GM23338 (cell line): ENCODE results near the gene GTPBP8.

Experiments used
- CREB1 ChIP-seq: fragments of 250-450 bp; sonication (Bioruptor Pico); IDR thresholded peaks from 2 replicates; pipeline ENCODE4 v1.5.0; 2020; ENCODE audit warnings: low read depth, mild to moderate bottlenecking, moderate library complexity
- EZH2 ChIP-seq: fragments of 200-600 bp; sonication (generic); IDR thresholded peaks from one replicate; pipeline ENCODE4 v1.8.0; 2017; ENCODE audit warnings: antibody characterized with exemption, mild to moderate bottlenecking, low read depth; ENCODE audit not compliant: unreplicated experiment
- EZH2phosphoT487 ChIP-seq: fragments of 200-600 bp; sonication (generic); IDR thresholded peaks from one replicate; pipeline ENCODE4 v1.8.1; 2018; ENCODE audit warnings: antibody characterized with exemption; ENCODE audit not compliant: unreplicated experiment
- POLR2AphosphoS5 ChIP-seq: IDR thresholded peaks from 2 replicates; pipeline ENCODE4 v1.6.1; 2016; ENCODE audit warnings: antibody characterized with exemption, low read depth
- TF ChIP-seq, protein P1 (sequence below), 2 experiments: fragments of 200-600 bp in 1 of 2; sonication (generic) in 1 of 2; conservative IDR thresholded peaks; 2 replicates each; pipeline versions ENCODE4 v1.5.1 to v1.6.1; 2016 to 2017; ENCODE audit warnings: antibody characterized with exemption in 2 of 2, low read depth in 2 of 2, mild to moderate bottlenecking in 2 of 2, moderate library complexity in 1 of 2
- TF ChIP-seq, protein P2 (sequence below): IDR thresholded peaks from one replicate; pipeline ENCODE4 v1.6.1; 2018; ENCODE audit warnings: antibody characterized with exemption; ENCODE audit not compliant: unreplicated experiment
- TF ChIP-seq, protein P3 (sequence below): IDR thresholded peaks from 2 replicates; pipeline ENCODE4 v1.6.1; 2016; ENCODE audit warnings: antibody characterized with exemption

DNA sequence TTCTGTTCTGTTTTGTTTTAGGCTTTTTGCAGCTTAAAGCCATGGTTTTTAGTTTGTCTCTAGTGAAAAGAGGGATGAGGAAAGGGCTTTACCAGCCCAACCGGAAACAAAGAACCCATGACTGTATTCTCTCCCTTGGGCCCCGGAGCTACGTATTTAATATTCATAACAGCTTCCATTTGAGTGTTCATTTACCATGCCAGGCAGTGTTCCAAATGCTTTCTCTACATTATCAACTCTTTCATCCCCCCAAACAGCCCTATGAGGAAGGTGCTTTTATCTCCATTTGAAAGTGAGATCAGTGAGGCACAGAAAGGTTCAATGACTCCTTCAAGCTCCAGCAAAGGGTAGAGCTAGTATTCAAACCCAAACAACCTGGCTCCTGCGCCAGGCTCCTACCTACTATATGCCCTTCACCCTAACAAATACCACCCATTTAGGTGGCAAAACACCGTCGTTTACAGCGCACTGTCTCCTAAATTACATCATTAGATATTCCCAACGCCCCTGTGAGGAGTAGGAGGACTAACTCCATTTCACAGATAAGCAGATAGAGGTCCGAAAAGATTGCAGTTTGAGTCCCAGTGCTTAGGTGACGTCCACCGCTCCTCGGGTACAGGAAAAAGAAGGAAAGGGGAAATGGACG is 27.9 kb downstream of the GTPBP8 start:
- TF ChIP-seq, protein P1, sequence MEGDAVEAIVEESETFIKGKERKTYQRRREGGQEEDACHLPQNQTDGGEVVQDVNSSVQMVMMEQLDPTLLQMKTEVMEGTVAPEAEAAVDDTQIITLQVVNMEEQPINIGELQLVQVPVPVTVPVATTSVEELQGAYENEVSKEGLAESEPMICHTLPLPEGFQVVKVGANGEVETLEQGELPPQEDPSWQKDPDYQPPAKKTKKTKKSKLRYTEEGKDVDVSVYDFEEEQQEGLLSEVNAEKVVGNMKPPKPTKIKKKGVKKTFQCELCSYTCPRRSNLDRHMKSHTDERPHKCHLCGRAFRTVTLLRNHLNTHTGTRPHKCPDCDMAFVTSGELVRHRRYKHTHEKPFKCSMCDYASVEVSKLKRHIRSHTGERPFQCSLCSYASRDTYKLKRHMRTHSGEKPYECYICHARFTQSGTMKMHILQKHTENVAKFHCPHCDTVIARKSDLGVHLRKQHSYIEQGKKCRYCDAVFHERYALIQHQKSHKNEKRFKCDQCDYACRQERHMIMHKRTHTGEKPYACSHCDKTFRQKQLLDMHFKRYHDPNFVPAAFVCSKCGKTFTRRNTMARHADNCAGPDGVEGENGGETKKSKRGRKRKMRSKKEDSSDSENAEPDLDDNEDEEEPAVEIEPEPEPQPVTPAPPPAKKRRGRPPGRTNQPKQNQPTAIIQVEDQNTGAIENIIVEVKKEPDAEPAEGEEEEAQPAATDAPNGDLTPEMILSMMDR (conservative IDR thresholded peaks at IDR 0.05; ENCODE audit: low read depth in 2 of 2), result no peak
- TF ChIP-seq EZH2 (no peak), POLR2AphosphoS5 (no peak), EZH2phosphoT487 (no peak), CREB1 (no peak)
- TF ChIP-seq, protein P2, sequence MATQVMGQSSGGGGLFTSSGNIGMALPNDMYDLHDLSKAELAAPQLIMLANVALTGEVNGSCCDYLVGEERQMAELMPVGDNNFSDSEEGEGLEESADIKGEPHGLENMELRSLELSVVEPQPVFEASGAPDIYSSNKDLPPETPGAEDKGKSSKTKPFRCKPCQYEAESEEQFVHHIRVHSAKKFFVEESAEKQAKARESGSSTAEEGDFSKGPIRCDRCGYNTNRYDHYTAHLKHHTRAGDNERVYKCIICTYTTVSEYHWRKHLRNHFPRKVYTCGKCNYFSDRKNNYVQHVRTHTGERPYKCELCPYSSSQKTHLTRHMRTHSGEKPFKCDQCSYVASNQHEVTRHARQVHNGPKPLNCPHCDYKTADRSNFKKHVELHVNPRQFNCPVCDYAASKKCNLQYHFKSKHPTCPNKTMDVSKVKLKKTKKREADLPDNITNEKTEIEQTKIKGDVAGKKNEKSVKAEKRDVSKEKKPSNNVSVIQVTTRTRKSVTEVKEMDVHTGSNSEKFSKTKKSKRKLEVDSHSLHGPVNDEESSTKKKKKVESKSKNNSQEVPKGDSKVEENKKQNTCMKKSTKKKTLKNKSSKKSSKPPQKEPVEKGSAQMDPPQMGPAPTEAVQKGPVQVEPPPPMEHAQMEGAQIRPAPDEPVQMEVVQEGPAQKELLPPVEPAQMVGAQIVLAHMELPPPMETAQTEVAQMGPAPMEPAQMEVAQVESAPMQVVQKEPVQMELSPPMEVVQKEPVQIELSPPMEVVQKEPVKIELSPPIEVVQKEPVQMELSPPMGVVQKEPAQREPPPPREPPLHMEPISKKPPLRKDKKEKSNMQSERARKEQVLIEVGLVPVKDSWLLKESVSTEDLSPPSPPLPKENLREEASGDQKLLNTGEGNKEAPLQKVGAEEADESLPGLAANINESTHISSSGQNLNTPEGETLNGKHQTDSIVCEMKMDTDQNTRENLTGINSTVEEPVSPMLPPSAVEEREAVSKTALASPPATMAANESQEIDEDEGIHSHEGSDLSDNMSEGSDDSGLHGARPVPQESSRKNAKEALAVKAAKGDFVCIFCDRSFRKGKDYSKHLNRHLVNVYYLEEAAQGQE, result no peak
- TF ChIP-seq, protein P3, sequence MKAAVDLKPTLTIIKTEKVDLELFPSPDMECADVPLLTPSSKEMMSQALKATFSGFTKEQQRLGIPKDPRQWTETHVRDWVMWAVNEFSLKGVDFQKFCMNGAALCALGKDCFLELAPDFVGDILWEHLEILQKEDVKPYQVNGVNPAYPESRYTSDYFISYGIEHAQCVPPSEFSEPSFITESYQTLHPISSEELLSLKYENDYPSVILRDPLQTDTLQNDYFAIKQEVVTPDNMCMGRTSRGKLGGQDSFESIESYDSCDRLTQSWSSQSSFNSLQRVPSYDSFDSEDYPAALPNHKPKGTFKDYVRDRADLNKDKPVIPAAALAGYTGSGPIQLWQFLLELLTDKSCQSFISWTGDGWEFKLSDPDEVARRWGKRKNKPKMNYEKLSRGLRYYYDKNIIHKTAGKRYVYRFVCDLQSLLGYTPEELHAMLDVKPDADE, result no peak
